ENCODE results near the gene SOX18.

- no peak for TF ChIP-seq CTCF (IDR thresholded peaks at IDR 0.05; ENCODE audit: control extremely low read depth in 1 of 3, insufficient read depth in 1 of 3, low read depth in 1 of 3, low read length in 3 of 3)
- TF ChIP-seq EZH2 (IDR thresholded peaks at IDR 0.05; ENCODE audit: low read depth, low read length, severe bottlenecking) = no peak
- no peak for TF ChIP-seq POLR2A (IDR thresholded peaks at IDR 0.05; ENCODE audit: control extremely low read depth in 1 of 2, low read depth in 2 of 2, low read length in 2 of 2)
- no peak for TF ChIP-seq YY1 (IDR thresholded peaks at IDR 0.05; ENCODE audit: low read depth, low read length)
- no peak for TF ChIP-seq CREB1 (IDR thresholded peaks at IDR 0.05)
- TF ChIP-seq SUZ12 (IDR thresholded peaks at IDR 0.05; ENCODE audit: low read length) = no peak
- no peak for TF ChIP-seq KDM5A (IDR thresholded peaks at IDR 0.05; ENCODE audit: low read length)
- no peak for TF ChIP-seq RAD21 (IDR thresholded peaks at IDR 0.05 in 1 of 2, conservative IDR thresholded peaks at IDR 0.05 in 1 of 2; ENCODE audit: low read depth in 2 of 2, low read length in 2 of 2)
- no peak for TF ChIP-seq NRF1 (IDR thresholded peaks at IDR 0.05; ENCODE audit: low read depth, low read length)
- no peak for TF ChIP-seq HDAC2 (IDR thresholded peaks at IDR 0.05; ENCODE audit: borderline replicate concordance in 1 of 2, low read depth in 2 of 2, low read length in 2 of 2)
- TF ChIP-seq EP300 (IDR thresholded peaks at IDR 0.05; ENCODE audit: borderline replicate concordance in 1 of 2, low read depth in 2 of 2, low read length in 2 of 2) = no peak
These were observed 33.5 kb upstream of the SOX18 start for GRCh38 chr20:64082820-64083377.

Measured in H1 (cell line).